WI38 (cell line): Measurements from ENCODE around the gene WDR86.

Experiments
- H3K4me3 ChIP-seq: 2 replicates; pipeline ENCODE4 v1.5.1; 2011; ENCODE audit warnings: low read depth, mild to moderate bottlenecking, control low read depth, low read length
- CTCF ChIP-seq: IDR thresholded peaks from 2 replicates; pipeline ENCODE4 v1.5.1; 2012; ENCODE audit warnings: low read depth, mild to moderate bottlenecking, control low read depth, low read length

WDR86 gene

GRCh38 chr7:151343516-151343915 lies 66.3 kb downstream of the WDR86 start:
- TF ChIP-seq CTCF, result no peak

DNA sequence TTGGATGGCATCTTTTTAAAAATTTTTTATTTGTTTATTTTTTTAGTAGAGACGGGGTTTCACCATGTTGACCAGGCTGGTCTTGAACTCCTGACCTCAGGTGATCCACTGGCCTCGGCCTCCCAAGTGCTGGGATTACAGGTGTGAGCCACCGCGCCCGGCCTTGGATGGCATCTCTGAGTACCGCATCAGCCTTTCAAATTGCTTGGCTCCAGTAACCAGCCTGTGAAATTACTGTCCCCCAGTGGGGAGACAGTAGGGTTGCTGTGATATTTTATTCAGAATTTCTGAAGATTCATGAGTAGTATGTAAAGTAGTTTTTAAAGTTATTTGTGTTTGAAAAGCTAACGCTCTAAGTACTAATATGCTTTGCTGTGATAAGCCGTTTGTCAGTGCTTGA lies 67.0 kb downstream of the WDR86 start:
- H3K4me3 ChIP-seq, result peak overlapping the region; percentile 83
- TF ChIP-seq CTCF, result no peak

More at GRCh38 chr7:151343516-151343915, 66.3 kb downstream of the WDR86 start:
- H3K4me3 ChIP-seq, result no peak overlapping the region

DNA sequence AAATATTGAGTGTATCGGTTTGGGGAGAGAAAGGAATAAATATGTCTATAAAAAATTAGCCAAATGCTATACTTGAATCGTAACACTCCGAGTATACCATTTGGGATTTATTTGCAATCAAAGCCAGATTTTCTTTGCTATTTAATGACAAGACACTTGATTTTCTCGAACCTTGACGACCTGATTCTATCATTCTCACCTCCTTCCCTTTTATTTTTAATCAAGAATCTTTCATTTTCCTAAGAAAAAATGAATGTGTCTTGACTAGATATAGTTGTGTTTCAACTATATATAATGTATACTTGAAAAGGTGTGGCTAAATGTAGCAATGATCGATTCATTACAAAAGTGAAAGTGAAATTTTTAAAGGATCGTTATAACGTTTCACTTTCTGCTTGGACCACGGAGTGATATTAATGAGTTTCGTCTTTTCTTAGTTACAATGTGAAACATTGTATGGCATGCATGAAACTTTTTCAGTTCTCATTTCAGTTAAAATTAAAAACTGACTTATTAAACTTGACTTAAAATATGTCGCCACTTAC lies 67.7 kb downstream of the WDR86 start:
- no peak for TF ChIP-seq CTCF
- peak overlapping the region; percentile 83 for H3K4me3 ChIP-seq

GRCh38 chr7:151341357-151342101 lies 68.3 kb downstream of the WDR86 start, which contains the start of gene NUB1:
NUB1 (plus strand) TSS chr7:151341812; CDS start chr7:151345350, 3,538 bp downstream.
- TF ChIP-seq CTCF, result no peak
- peak within 1 kb of the TSS; percentile 83 for H3K4me3 ChIP-seq

DNA sequence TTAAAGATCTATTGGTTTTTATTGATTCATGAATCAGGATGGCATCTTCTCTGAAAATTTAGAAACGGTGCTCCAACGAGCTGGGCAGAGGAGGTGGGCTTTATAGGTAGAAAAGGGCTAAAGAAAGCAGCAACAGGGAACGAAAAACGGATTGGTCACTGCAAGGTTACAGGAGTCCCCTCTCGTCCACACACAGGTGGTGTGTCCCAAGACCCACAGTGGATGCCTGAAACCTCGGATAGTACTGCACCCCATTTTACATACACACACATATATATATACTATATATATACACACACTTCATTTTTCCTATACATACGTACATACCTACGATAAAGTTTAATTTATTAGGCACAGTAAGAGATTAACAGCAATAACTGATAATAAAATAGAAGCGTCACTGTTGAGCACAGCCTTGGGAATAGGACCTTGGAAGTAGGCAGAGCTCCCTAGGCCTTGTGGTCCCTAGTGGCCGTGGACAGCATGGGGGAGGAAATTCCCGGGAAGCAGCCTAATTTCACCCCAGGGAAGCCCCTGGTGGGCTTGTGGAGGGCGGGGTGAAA lies 69.0 kb downstream of the WDR86 start:
- TF ChIP-seq CTCF, result no peak
- H3K4me3 ChIP-seq, result peak overlapping the region; percentile 27

DNA sequence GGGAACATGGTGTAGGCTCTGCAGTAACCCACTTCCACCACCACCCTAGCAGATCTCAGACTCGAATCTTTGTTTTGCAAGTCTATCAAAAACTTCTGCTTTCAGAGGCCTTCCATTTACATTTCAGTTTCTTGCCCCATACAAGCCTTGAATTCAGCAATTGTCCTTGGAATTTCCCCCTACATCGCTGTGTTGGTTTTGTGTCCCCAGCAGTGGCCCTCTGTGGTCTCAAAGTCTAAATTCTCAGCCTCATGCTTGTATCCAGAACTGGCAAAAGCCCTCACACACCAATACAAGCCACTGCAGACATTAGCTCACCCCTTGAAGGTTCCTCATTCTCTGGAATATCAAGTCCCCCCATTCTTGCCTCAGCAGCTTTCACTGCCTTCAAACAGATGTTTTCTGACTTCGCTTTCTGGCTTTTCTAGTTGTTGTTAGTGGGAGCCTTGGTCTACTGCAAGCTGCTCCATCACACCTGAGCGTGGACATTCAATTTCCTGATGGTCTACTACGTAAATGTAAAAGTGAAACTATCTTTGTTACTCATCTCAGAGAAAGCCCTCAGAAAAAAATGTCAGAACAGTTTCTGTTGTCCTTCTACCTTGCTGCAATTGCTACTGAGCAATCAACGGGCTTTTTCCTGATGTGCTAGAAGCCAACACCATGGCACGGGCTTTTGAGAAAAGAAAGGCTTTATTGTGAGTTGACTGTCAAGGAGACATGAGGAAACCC lies 70.0 kb downstream of the WDR86 start:
- TF ChIP-seq CTCF, result no peak
- no peak overlapping the region for H3K4me3 ChIP-seq
